NCI-H1930 (cell line): Measurements from ENCODE around the gene GPA33.

Experiments
- DNase-seq, 2 experiments: peaks; one replicate each; lab custom pipeline; 2025; lab: John Stamatoyannopoulos, UW

GPA33 gene

DNA sequence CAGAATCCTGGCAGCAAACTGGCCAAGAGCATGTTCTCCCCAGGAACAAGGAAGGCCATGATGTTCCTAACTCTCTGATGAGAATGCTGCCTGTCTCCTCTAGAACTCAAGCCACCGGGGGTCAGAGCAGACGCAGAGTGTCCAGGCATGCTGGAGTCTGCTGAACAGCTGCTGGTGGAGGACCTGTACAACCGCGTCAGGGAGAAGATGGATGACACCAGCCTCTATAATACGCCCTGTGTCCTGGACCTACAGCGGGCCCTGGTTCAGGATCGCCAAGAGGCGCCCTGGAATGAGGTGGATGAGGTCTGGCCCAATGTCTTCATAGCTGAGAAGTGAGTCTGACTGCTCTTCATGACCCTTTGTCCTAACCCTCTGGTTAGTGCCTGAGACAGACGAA is 27.0 kb upstream of the GPA33 start:
- no peak for DNase-seq

DNA sequence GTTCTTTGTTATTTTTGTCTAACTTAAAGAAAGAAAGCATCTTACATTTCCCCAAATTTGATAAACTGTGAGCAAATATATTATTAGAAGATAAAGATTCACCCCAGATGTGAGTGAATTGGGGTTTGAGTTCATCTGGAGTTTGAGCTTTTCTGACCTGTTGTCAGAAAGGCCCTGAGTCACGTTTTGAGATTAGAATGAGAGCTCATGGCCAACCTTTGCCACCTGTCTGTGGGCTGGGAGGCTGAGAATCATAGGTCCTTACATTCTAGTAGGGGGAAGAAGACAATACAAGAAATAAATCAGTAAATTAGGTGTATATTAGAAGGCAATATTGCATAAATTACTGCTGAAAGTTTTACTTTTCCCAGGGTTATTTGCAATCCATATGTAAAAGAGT is 26.0 kb upstream of the GPA33 start:
- DNase-seq: no peak

GRCh38 chr1:167115655-167116054 is 25.5 kb upstream of the GPA33 start:
- DNase-seq: no peak

DNA sequence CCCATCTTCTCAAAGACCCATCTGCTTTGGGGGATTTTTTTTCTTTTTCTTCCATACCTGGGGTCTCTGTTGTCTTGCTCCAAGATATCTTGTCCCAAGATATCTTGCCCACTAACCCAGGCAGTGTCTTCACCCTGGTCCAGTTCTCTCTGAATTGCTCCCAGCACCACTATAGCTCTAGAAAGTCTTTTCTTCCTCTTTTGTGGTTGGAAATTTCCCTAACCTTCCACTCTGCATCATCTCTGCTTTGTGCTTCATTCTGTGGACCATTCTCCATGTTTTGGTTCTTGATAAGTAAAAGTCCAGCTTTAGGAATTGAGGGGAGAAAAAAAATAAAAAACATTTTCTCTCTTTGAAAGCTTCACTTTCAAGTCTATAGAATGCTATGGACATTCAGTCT is 24.5 kb upstream of the GPA33 start:
- DNase-seq: no peak

DNA sequence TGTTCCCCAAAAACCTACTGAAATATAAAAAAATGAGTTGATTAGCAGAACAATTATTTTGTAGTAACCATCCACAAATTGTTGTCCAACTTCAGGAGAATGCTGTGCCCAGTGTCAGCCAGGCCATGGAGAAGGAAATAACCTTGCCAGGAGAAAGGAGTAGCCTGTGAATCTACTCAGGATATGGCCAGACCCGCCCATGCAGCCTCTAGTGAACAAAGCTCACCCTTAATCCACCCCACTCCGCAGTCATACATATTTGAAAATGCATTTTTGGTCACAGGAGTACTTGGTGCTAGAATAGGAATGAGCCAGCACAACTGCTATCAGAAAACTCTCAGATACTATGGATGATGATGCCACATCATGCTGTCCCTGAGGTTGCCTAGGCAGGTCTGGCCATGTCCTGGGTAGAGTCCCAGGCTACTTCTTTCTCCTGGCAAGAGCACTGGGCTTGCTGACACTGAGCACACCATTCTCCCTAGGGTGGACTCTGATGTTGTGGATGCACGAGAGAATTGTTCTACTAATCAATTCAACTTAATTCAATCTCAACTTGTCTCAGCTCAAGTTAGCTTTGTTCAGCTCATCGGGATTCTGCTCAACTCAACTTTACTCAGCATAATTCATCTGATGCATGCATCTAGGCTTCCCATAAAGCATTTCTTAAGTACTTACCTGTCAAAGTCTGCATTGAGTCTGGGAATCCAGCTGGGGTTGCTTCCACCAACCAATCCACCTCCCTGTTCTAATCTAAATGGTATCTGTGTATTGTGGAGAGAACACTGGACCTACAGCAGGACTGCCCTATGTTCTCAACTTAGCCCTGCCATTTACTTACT is 21.9 kb upstream of the GPA33 start:
- no peak for DNase-seq

DNA sequence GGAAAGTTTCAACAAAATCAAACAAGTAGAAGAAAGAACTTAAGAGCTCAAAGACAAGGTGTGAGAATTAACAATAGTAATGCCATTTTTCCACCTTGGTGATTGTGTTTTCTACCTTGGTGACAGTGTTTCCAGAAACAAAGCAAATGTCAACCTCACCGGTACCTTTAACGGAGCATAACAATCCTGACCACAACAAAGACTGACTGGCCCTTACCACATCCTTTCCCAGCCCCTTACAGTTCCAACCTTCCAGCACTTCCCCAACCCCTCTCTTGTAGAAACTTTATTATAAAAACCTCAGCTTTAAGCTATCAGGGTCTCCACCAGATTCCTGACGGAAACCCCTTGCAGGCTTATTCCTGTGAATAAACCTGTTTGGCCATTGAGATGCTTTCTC is 20.4 kb upstream of the GPA33 start:
- DNase-seq: no peak

DNA sequence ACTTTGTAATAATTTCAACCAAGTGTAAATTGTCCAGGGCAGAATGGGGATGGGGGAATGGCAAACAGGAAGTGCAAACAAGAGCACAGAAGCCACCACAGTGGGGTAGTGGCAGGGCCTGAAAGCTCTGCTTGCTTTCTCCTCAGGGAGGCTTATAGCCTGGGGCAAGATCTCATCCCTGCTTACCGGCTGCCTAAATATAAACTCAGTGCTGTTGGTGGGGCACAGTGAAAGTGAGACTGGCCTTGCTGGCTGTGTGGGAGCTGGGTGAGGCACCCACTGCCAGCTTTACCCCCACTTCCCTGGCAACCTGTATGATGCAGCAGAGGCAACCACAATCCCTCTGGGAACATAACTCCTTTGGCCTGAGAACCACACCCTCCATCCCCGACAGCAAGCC is 18.9 kb upstream of the GPA33 start:
- no peak for DNase-seq

DNA sequence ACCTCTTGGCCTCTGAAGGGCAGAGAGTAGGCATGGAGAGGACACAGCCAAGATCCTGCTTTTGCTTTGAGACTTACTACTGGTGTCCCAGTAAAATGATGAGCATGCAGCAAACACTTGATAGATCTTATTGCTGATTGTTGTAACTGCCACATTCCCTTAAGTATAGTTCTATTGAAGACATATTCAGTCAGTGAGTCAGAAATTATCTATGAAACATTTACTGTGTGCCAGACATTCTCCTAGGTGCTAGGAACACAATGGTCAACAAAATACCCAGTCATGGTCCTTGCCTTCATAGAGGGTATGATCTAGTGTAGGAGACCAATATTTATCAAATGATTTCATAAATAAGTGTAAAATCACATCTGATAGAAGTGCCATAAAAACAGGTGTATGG is 17.3 kb upstream of the GPA33 start:
- no peak for DNase-seq

DNA sequence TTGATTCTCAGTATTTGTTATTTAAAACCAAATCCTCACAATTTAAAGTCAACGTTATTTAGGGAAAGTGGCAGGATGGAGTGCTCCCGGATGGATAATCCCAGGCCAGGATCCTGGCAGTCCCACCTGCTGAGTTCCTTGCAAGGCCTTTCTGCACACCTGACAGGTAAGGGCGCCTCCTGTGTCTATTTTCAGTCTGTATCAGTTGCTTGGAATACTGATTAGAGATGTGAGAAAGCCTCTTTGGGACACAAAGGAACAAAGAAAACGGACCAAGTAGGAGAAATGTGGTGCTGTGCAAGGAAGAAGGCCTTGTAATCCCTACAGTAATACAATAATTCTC is 15.9 kb upstream of the GPA33 start:
- no peak for DNase-seq

DNA sequence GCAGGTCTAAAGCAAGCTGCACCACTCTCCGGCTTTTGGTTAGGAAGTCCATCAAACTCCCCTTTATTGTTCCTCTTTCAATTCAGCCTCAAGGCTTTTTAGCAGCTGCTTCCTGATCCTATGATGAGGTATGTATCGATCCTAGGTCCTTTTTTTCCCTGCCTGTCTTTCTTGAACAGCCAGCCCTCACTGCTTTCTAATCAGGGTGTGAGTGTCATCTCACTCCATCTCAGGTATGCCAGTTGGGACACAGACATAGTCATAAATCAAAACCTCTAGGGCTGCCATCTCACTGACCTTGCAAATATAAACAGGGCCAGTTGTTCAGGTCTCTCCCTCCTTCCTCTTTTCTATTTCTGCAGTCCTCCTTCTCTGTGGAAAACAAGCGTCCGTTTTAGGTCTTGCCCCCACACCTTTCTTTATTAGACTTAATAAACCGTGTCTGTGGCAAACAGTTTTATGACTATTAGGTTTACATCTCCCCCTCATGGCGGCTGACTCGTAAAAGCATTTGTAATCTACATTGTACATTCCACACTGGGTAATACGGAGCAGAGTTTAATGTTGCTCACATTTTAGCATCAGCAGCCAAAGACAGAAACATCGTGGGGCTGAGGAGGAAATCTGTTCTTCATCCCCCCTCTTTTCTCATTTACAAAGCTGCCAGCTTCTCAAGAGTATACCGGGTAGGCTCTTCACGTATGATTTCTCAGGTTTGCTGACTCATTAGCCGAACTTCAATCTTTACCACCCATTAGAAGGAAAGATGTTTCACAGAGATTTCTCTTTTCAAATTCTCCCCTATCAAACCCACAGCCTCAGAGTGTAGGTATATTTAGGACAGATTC is 15.3 kb upstream of the GPA33 start:
- DNase-seq: no peak

GRCh38 chr1:167104256-167104633 is 14.1 kb upstream of the GPA33 start:
- no peak for DNase-seq

GRCh38 chr1:167102906-167103573 is 12.9 kb upstream of the GPA33 start:
- DNase-seq: no peak

- DNase-seq: no peak
Measured at GRCh38 chr1:167101754-167102153, 11.6 kb upstream of the GPA33 start.

DNA sequence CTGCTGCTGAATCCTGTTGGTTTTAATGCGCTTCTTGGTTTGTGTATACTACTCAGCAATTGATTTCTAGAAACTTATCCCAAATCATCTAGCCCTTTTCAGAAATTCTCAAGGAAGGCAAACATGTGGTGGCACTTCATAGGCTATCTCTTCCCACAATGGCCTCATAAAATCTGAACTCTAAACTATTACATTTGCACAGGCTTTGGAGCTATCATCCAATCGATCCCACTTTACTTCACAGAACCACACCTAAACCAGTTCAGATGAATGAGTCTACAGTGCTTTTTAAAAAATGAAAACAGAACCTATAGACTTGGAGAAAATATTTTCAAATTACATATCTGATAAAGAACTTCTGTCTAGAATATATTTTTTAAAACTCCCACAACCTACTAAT is 10.6 kb upstream of the GPA33 start:
- no peak for DNase-seq

- DNase-seq: no peak
Measured at GRCh38 chr1:167099851-167100250, 9.7 kb upstream of the GPA33 start.

- DNase-seq: no peak
Measured at GRCh38 chr1:167095368-167095767, 5.2 kb upstream of the GPA33 start.

DNA sequence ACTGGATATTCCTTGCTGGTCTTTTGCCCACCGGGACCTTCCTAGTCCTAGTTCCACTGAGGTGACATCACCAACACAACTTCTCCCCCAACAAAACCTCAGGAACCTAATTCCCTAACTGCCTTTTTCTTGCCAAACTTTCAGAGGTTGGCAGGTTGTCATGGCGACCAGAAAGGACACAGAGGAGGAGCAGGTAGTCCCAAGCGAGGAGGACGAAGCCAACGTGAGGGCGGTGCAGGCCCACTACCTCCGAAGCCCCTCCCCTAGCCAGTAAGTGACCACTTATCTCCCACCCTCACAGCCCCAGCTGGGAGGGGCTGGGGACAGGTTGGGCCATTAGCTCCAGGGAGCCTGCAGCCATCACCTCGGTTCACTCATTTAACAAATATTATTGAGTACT is 4.5 kb upstream of the GPA33 start:
- DNase-seq: no peak

GRCh38 chr1:167093846-167094516 is 3.8 kb upstream of the GPA33 start, which contains the start of gene STYXL2:
Gene STYXL2 (plus strand): TSS chr1:167094075. CDS start chr1:167094850, 775 bp downstream.
- no peak for DNase-seq

DNA sequence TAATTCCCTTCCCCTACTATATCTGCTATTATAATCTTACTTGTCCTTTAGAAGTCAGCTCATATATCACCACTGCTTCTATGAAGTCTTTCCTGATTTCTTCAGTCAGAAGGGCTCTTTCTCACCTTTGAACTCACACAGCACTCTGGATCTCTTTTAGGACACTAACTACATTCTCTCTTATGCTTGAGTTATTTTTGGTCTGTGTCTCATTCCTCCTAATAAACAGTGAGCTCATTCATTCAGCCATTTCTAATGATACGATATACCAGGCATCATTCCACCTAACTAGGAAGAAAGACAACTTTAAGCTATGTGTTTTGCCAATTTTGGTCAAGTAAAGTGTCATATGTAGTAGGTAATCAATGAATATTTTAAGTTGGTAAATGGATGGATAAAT is 2.5 kb upstream of the GPA33 start:
- DNase-seq: no peak

DNA sequence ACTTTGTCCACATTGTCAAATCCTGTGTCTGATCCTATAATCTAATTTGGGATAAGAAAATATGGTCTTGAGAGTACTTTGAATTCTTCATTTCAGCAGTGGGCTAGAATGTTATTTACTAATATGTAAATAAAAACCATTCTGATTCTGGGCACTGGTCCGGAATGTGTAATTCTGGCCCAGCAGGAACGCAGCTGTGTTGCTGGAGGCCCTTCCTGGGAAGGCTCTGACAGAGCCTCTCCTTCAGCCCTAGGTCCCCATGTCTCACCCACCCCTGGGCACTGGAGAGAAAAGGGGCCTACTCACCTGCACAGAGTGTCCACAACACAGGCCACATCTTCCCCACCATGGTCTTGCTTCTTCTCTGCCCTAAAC is 251 bp downstream of the GPA33 start:
- DNase-seq: no peak

- no peak for DNase-seq
Measured at GRCh38 chr1:167088746-167089417, 1.3 kb downstream of the GPA33 start.

DNA sequence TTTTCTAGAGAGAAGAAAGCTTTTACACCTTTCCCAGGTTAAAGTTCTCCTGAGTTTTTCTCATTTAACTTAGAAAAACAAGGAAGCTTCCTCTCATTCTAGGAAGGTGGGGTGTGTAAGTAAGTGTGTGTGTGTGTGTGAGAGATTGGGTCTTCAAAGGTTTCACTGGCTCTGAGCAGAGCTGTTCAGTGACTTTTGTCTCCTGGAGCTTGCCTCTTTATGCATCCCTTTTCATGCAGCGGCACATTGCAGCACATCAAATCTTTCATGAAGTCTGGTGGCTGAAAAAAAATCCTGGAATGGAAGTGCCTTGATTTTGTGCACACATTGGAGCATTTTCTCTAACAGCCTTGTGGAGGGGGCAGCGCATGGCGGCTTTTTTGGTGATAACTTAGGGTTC is 3.4 kb downstream of the GPA33 start:
- no peak for DNase-seq
